Raji (cell line): ENCODE data around the gene ADAMTS13.

ENCODE experiments used
- POLR2A ChIP-seq: IDR thresholded peaks from 2 replicates; pipeline ENCODE4 v1.6.1; 2011; ENCODE audit warnings: low read depth, low read length, control low read depth; ENCODE audit not compliant: insufficient read depth

ADAMTS13 gene

DNA sequence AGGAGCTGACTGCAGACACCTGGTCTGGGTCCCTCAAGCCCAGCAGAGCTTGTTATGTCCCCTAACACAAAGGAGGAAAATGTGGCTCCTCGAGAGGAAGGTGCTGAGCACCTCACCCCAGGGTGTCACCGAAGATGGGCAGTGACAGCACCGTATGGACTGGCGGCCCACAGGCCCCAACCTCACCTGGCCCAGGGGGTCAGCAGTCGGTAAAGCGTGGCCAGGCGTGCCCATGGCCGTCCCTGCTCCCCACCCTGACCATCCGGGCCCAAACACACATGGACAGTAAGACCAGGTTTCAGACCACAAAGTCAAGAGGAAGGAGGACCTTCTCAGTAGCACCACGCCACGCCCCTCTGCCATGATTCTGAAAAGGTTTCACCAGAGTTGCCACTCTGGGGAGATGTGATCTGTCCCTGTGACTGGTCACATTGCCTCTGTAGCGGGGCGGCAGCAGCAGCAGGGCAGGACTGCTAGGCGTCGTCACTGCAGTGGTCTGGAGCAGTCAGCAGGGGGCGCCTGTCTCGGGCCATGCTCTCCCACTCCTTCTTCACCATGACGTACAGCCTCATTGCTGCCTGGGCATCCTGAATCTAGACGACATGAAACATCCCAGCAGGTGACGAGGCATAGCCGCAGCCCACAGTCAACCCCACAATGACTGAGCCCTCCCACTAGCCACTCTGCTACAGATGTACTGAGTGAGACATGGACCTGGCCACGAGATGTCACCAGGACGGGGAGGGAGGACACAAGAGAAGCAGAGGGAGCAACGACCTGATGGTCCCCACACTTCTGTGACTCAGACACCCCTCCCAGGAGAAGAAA lies 15.5 kb upstream of the ADAMTS13 start:
- no peak for TF ChIP-seq POLR2A

- TF ChIP-seq POLR2A: no peak
Measured at GRCh38 chr9:133408042-133408441, 14.1 kb upstream of the ADAMTS13 start.

GRCh38 chr9:133415170-133415569 lies 7.0 kb upstream of the ADAMTS13 start:
- no peak for TF ChIP-seq POLR2A

DNA sequence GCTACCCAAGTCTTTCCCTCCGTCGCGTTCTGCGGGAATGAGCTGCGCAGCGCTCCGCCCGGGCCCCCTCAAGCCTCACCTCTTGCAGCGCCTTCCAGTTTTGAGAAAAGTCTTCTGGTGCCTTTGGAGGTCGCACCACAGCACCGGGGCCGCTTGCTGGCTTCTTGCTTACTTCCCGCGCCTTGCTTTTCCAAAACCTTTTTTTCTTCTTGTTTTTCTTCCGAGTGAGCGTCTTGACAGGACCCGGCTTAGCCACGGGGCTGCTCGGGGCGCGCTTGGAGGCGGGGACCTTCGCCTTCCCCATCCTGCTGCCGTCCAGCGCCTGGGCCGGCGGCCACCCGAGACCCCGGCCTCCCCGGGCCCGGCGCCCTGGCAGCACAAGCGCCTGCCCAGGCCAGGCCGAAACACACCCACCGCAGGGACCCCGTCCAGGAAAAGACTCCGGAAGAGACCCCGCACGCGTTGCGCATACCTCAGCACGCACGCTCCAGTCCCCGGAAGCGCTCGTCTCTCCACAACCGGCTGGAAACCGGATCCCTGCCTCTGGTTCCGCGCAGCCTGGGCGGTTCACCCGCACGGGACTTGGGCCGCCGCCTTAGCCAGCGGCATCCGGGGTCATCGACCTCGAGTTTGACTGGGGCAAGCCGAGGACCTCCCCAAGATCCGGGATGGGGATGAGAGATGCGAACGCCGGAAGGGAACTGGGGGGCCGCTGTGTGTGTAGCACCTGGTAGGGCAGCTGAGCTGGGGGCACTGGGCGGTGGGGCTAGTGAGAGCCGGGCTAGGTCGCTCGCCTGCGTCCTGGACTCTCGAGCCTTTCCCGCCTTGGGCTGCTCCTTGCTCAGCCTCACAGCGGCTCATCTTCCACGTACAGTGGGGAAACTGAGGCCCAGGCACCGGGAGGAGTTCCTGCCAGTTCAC lies 4.4 kb upstream of the ADAMTS13 start, which contains the start of gene REXO4:
Gene REXO4 (minus strand): TSS at position 470 of the 921 bp plus-strand sequence. CDS start 166 bp downstream, at position 304.
- TF ChIP-seq POLR2A: peak; percentile 79

DNA sequence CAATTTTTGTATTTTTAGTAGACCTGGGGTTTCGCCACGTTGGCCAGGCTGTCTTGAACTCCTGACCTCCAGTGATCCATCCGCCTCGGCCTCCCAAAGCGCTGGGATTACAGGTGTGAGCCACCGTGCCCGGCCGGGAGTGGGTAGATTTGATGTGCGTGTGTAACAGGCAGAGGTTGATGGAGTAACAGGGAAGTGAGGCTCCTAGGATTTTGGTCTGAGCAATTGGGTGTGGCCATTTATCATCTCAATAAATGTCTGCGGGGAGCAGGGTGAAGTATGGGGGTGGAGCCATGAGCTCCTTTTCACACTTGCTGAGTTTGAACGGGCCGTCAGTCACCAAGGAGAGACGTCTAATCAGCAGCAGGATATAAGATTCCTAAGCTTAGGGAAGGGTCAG lies 3.2 kb upstream of the ADAMTS13 start:
- TF ChIP-seq POLR2A: no peak

GRCh38 chr9:133420392-133420827 lies 1.8 kb upstream of the ADAMTS13 start:
- TF ChIP-seq POLR2A: peak; percentile 24; the same call in 1 of the 2 replicates

GRCh38 chr9:133423216-133423615 lies 1.0 kb downstream of the ADAMTS13 start:
- no peak for TF ChIP-seq POLR2A

- TF ChIP-seq POLR2A: no peak
Measured at GRCh38 chr9:133424187-133424586, 2.0 kb downstream of the ADAMTS13 start.

DNA sequence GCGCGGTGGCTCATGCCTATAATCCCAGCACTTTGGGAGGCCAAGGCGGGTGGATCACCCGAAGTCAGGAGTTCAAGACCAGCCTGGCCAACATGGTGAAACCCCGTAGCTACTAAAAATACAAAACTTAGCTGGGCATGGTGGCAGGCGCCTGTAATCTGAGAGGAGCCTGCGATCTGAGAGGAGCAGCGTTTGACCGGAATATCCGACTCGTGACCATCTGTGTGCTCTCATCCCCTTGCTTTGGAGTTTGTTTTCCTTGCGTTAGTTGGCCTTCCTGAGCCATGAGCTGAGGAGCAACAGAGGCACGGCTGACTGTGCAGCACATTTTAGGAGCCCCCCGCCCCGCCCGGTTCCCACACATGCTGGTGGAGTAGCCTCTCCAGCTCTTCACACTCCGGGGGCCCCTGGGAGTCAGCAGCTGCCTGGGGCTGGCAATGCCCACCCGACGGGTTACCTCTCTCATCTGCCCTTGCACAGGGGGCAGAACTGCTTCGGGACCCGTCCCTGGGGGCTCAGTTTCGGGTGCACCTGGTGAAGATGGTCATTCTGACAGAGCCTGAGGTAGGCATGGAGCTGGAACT lies 3.0 kb downstream of the ADAMTS13 start:
- no peak for TF ChIP-seq POLR2A

GRCh38 chr9:133426011-133426410 lies 3.8 kb downstream of the ADAMTS13 start:
- no peak for TF ChIP-seq POLR2A

DNA sequence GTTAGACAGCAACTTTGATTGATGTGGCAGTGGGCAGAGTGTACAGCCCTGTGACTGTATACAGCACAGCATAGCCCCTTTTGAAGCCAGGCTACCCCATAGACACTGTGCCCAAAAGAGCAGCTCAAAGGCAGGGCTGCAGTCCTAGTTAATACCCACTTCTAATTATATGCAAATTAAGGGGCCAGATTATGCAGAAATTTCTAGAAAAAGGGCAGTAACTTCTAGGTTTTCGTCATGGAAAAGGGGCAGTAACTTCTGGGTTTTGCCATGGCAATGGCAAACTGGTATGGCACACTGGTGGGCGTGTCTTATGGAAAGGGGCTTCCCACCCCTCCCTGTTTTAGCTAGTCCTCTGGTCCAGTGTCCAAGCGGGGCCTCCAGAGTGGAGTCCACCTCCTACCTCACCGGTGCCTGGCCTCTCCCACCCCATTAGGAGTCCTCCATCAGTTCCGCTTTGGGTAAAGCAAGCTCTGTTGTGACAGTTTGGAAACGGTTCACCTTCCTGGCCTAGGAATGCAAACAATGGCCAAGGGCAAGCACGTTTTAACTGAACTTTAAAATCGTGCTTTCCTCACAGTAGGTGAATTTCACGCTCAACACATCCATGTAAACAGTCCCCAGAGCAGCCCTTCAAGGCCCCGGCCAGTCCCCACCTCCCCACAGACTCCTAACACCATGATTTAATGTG lies 5.6 kb downstream of the ADAMTS13 start:
- TF ChIP-seq POLR2A: no peak

DNA sequence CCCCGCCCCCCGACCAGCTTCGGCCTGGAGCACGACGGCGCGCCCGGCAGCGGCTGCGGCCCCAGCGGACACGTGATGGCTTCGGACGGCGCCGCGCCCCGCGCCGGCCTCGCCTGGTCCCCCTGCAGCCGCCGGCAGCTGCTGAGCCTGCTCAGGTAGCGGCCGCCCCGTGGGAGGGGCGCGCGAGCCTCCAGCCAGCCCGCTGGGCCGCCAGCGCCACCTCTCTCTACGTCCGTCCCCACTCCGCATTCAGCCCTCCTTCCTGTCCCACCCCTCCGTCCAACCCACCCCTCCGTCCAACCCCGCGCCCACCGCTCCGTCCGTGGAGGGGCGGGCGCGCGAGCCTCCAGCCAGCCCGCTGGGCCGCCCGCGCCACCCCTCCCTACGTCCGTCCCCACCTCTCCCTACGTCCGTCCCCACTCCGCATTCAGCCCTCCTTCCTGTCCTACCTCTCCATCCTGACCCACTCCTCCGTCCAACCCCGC lies 6.5 kb downstream of the ADAMTS13 start:
- TF ChIP-seq POLR2A: no peak

DNA sequence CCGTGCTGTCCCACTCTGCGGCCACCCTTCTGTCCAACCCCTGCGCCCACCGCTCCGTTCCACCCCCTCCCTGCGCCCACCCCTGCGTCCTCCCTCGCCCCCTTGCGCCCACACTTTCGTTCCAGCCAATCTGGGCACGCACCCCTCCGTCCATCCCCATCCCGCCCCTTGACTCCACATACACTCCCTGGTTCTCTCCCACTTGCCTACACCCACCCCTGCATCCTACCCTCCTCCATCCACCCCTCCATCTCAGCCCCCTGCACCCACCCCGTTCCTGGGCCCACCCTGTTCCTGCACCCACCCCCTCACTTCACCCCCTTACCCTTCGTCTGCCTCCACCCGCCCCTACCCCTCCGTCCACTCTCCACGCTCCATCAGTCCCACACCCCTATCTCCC lies 7.0 kb downstream of the ADAMTS13 start:
- no peak for TF ChIP-seq POLR2A

DNA sequence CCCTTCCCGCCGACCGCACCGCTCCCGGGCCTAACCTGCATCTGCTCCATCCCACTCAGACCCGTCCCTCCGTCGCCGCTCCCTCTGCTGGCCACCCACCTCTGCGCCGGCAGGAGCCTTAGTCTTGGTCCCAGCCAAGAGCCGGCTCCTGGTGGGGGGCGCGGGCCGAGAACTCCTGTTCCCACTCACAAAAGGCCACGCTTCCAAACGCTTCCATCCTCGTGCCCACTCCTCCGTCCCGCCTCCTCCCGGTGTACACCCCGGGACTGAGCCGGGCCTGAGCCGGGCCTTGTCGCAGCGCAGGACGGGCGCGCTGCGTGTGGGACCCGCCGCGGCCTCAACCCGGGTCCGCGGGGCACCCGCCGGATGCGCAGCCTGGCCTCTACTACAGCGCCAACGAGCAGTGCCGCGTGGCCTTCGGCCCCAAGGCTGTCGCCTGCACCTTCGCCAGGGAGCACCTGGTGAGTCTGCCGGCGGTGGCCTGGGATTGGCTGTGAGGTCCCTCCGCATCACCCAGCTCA lies 7.5 kb downstream of the ADAMTS13 start:
- TF ChIP-seq POLR2A: no peak
